ENCODE results near the gene MRPL32.

The MRPL32 gene

GRCh38 chr7:42940985-42941847 is 9.0 kb downstream of the MRPL32 start:
- TF ChIP-seq RAD21 (IDR thresholded peaks at IDR 0.05; ENCODE audit: low read depth) (peak; percentile 92), FOXM1 (IDR thresholded peaks at IDR 0.05; ENCODE audit: borderline replicate concordance, low read depth) (no peak)

- TF ChIP-seq CREB1 (IDR thresholded peaks at IDR 0.05; ENCODE audit: low read depth) = no peak
Measured at GRCh38 chr7:42945821-42946626, 13.8 kb downstream of the MRPL32 start.

GRCh38 chr7:42946627-42946950 is 14.4 kb downstream of the MRPL32 start:
- no peak for TF ChIP-seq TEAD4 (IDR thresholded peaks at IDR 0.05)
- TF ChIP-seq RAD21 (IDR thresholded peaks at IDR 0.05; ENCODE audit: low read depth) = no peak
- TF ChIP-seq EGR1 (IDR thresholded peaks at IDR 0.05) = no peak
- TF ChIP-seq NFIC (IDR thresholded peaks at IDR 0.05) = no peak
- TF ChIP-seq FOXM1 (IDR thresholded peaks at IDR 0.05; ENCODE audit: borderline replicate concordance, low read depth) = no peak
- no peak for TF ChIP-seq YY1 (IDR thresholded peaks at IDR 0.05; ENCODE audit: low read depth)
- no peak for TF ChIP-seq REST (IDR thresholded peaks at IDR 0.05; ENCODE audit: low read depth)
- no peak for TF ChIP-seq CEBPB (IDR thresholded peaks at IDR 0.05)
- no peak for TF ChIP-seq CREB1 (IDR thresholded peaks at IDR 0.05; ENCODE audit: low read depth)
- TF ChIP-seq MAX (IDR thresholded peaks at IDR 0.05) = no peak
- no peak for TF ChIP-seq ZBTB7A (IDR thresholded peaks at IDR 0.05; ENCODE audit: low read depth)
- no peak for TF ChIP-seq TAF1 (IDR thresholded peaks at IDR 0.05; ENCODE audit: low read depth)
- no peak for TF ChIP-seq EP300 (IDR thresholded peaks at IDR 0.05; ENCODE audit: borderline replicate concordance)
- TF ChIP-seq, protein P1, sequence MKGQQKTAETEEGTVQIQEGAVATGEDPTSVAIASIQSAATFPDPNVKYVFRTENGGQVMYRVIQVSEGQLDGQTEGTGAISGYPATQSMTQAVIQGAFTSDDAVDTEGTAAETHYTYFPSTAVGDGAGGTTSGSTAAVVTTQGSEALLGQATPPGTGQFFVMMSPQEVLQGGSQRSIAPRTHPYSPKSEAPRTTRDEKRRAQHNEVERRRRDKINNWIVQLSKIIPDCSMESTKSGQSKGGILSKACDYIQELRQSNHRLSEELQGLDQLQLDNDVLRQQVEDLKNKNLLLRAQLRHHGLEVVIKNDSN (IDR thresholded peaks at IDR 0.05) = no peak
- TF ChIP-seq TCF12 (IDR thresholded peaks at IDR 0.05; ENCODE audit: low read depth) = no peak

GRCh38 chr7:42947521-42947920 is 15.3 kb downstream of the MRPL32 start:
- TF ChIP-seq RAD21 (IDR thresholded peaks at IDR 0.05; ENCODE audit: low read depth) = no peak
- TF ChIP-seq FOXM1 (IDR thresholded peaks at IDR 0.05; ENCODE audit: borderline replicate concordance, low read depth) = no peak
- TF ChIP-seq NFIC (IDR thresholded peaks at IDR 0.05) = no peak
- TF ChIP-seq YY1 (IDR thresholded peaks at IDR 0.05; ENCODE audit: low read depth) = no peak
- no peak for TF ChIP-seq EGR1 (IDR thresholded peaks at IDR 0.05)
- TF ChIP-seq REST (IDR thresholded peaks at IDR 0.05; ENCODE audit: low read depth) = no peak
- TF ChIP-seq, protein P1 (IDR thresholded peaks at IDR 0.05) = no peak
- TF ChIP-seq CEBPB (IDR thresholded peaks at IDR 0.05) = no peak
- no peak for TF ChIP-seq TAF1 (IDR thresholded peaks at IDR 0.05; ENCODE audit: low read depth)
- no peak for TF ChIP-seq EP300 (IDR thresholded peaks at IDR 0.05; ENCODE audit: borderline replicate concordance)
- TF ChIP-seq ZBTB7A (IDR thresholded peaks at IDR 0.05; ENCODE audit: low read depth) = no peak
- no peak for TF ChIP-seq CREB1 (IDR thresholded peaks at IDR 0.05; ENCODE audit: low read depth)
- TF ChIP-seq MAX (IDR thresholded peaks at IDR 0.05) = no peak
- TF ChIP-seq TEAD4 (IDR thresholded peaks at IDR 0.05) = no peak

GRCh38 chr7:42950417-42950816 is 18.2 kb downstream of the MRPL32 start:
- no peak for TF ChIP-seq EP300 (IDR thresholded peaks at IDR 0.05; ENCODE audit: borderline replicate concordance)
- no peak for TF ChIP-seq ZBTB7A (IDR thresholded peaks at IDR 0.05; ENCODE audit: low read depth)
- no peak for TF ChIP-seq YY1 (IDR thresholded peaks at IDR 0.05; ENCODE audit: low read depth)
- TF ChIP-seq FOXM1 (IDR thresholded peaks at IDR 0.05; ENCODE audit: borderline replicate concordance, low read depth) = no peak
- no peak for TF ChIP-seq REST (IDR thresholded peaks at IDR 0.05; ENCODE audit: low read depth)
- TF ChIP-seq CREB1 (IDR thresholded peaks at IDR 0.05; ENCODE audit: low read depth) = no peak
- TF ChIP-seq, protein P1 (IDR thresholded peaks at IDR 0.05) = no peak
- no peak for TF ChIP-seq EGR1 (IDR thresholded peaks at IDR 0.05)
- TF ChIP-seq TAF1 (IDR thresholded peaks at IDR 0.05; ENCODE audit: low read depth) = no peak
- TF ChIP-seq MAX (IDR thresholded peaks at IDR 0.05) = no peak
